Common myeloid progenitor, CD34-positive (primary cell): ENCODE data around the gene NOXO1.

Experiments used
- CTCF ChIA-PET: fragments of 350-600 bp; sonication (Branson Sonifier 250); formaldehyde crosslinking; loops from one replicate; lab custom pipeline; 2021; ENCODE audit warnings: antibody characterized with exemption; lab: Charles Lee
- POLR2A ChIA-PET: fragments of 350-600 bp; sonication (Branson Sonifier 250); formaldehyde crosslinking; loops from one replicate; lab custom pipeline; 2021; ENCODE audit warnings: antibody characterized with exemption; lab: Charles Lee
- DNase-seq, 3 donors: peaks; one replicate each; pipeline versions ENCODE4 v3.0.0 to v3.0.0-alpha.2; 2013
- H3K27ac ChIP-seq, 2 experiments: 1 replicate in 1 of 2; 2 replicates in 1 of 2; pipeline ENCODE4 v1.7.0; 2013; ENCODE audit warnings: inconsistent platforms in 2 of 2, low read length in 2 of 2, mild to moderate bottlenecking in 2 of 2, low read depth in 1 of 2, moderate library complexity in 1 of 2; ENCODE audit not compliant: severe bottlenecking in 2 of 2, insufficient read depth in 1 of 2, poor library complexity in 1 of 2
- H3K27me3 ChIP-seq, 5 experiments: replicated peaks in 2 of 5; 1 replicate in 3 of 5; 2 replicates in 2 of 5; pipeline versions ENCODE4 v1.6.1 to v1.7.0; 2013; ENCODE audit warnings: low read length in 4 of 5, mild to moderate bottlenecking in 2 of 5, moderate library complexity in 2 of 5, inconsistent platforms in 1 of 5; ENCODE audit not compliant: insufficient read depth in 5 of 5, control insufficient read depth in 4 of 5
- H3K36me3 ChIP-seq, 4 experiments: 1 replicate in 2 of 4; 2 replicates in 2 of 4; pipeline versions ENCODE4 v1.6.1 to v1.7.0; 2013; ENCODE audit warnings: low read length in 3 of 4, control low read depth in 1 of 4, mild to moderate bottlenecking in 1 of 4; ENCODE audit not compliant: control insufficient read depth in 4 of 4, insufficient read depth in 4 of 4
- H3K4me1 ChIP-seq, 4 experiments: 1 replicate in 3 of 4; 2 replicates in 1 of 4; pipeline versions ENCODE4 v1.6.1 to v1.7.1; 2013; ENCODE audit warnings: low read length in 3 of 4, mild to moderate bottlenecking in 3 of 4, control low read depth in 1 of 4, inconsistent platforms in 1 of 4, moderate library complexity in 1 of 4; ENCODE audit not compliant: control insufficient read depth in 4 of 4, insufficient read depth in 4 of 4; ENCODE audit errors: control extremely low read depth in 1 of 4
- H3K4me3 ChIP-seq, 7 experiments: 1 replicate in 4 of 7; 2 replicates in 3 of 7; pipeline versions ENCODE4 v1.5.1 to v1.7.0; 2013; ENCODE audit warnings: mild to moderate bottlenecking in 7 of 7, low read length in 6 of 7, moderate library complexity in 6 of 7, inconsistent platforms in 2 of 7, low read depth in 2 of 7, control low read depth in 1 of 7; ENCODE audit not compliant: insufficient read depth in 4 of 7, control insufficient read depth in 1 of 7; ENCODE audit errors: extremely low read depth in 1 of 7
- H3K9me3 ChIP-seq, 5 experiments: 1 replicate in 4 of 5; 2 replicates in 1 of 5; pipeline versions ENCODE4 v1.6.1 to v1.7.1; 2013; ENCODE audit warnings: low read length in 4 of 5, mild to moderate bottlenecking in 2 of 5, inconsistent platforms in 1 of 5, low read depth in 1 of 5, moderate library complexity in 1 of 5; ENCODE audit not compliant: control insufficient read depth in 4 of 5, insufficient read depth in 2 of 5; ENCODE audit errors: control extremely low read depth in 1 of 5
- WGBS: methylation state at CpG from one replicate; pipeline ENCODE4 v1.1.5; 2013; ENCODE audit not compliant: insufficient coverage; 5-methylcytosine and 5-hydroxymethylcytosine counted together

The NOXO1 gene

GRCh38 chr16:2006317-2006716 is 25.0 kb upstream of the NOXO1 start:
- H3K27me3 ChIP-seq: no peaks in the 10 kb centered on the region
- no peak for DNase-seq
- H3K27ac ChIP-seq: peak overlapping the region; percentile 82 to 91
- no peaks in the 10 kb centered on the region for H3K9me3 ChIP-seq
- WGBS: 97% methylated on average over 7 of the region's 8 CpGs
- POLR2A ChIA-PET: interaction anchor here (3.4 kb wide), 1 partner anchor 148 kb away, joined by 15 read pairs; the partner anchor contains the start of gene TRAF7
- peak overlapping the region in 2 of 7 experiments; percentile 11 to 47 for H3K4me3 ChIP-seq
- H3K36me3 ChIP-seq: peaks cover 0 to 44% (median 20%) of the 10 kb centered on the region in 4 experiments
- H3K4me1 ChIP-seq: peaks cover 7 to 69% (median 63%) of the 10 kb centered on the region in 4 experiments
- CTCF ChIA-PET: interaction anchor here (0.6 to 6.9 kb wide), 13 partner anchors 10 to 147 kb away, joined by 3 to 80 read pairs (median 5); partner anchors contain the start of genes NPW, RAB26 and TRAF7

- ChIA-PET POLR2A (interaction anchor here (3.4 kb wide), 1 partner anchor 149 kb away, joined by 15 read pairs; the partner anchor contains the start of gene TRAF7), CTCF (interaction anchor here (0.6 to 6.9 kb wide), 18 partner anchors 9 to 511 kb away, joined by 3 to 80 read pairs (median 4); partner anchors contain the start of genes NPW, RAB26 and TRAF7)
- no peaks in the 10 kb centered on the region for H3K9me3 ChIP-seq
- H3K27me3 ChIP-seq: no peaks in the 10 kb centered on the region
- H3K27ac ChIP-seq: peak overlapping the region in 1 of 2 experiments; percentile 91
- H3K36me3 ChIP-seq: peaks cover 0 to 51% (median 25%) of the 10 kb centered on the region in 4 experiments
- H3K4me1 ChIP-seq: peaks cover 7 to 69% (median 62%) of the 10 kb centered on the region in 4 experiments
- peak overlapping the region in 4 of 7 experiments; percentile 19 to 65 (median 48) for H3K4me3 ChIP-seq
- DNase-seq: peak; percentile 86 to 92 (median 91)
- WGBS: 20% methylated on average over 13 of the region's 21 CpGs
Observed at GRCh38 chr16:2005646-2006045, 24.4 kb upstream of the NOXO1 start.

GRCh38 chr16:2004795-2005517 is 23.7 kb upstream of the NOXO1 start:
- 60% methylated on average over 28 of the region's 34 CpGs for WGBS
- DNase-seq: no peak
- Histone ChIP-seq H3K27me3 (no peaks in the 10 kb centered on the region), H3K4me1 (peaks cover under 1 to 62% (median 55%) of the 10 kb centered on the region in 4 experiments), H3K4me3 (peak overlapping the region in 4 of 7 experiments; percentile 19 to 65 (median 48)), H3K27ac (peak overlapping the region in 1 of 2 experiments; percentile 43), H3K9me3 (no peaks in the 10 kb centered on the region), H3K36me3 (peaks cover 0 to 57% (median 32%) of the 10 kb centered on the region in 4 experiments)
- ChIA-PET POLR2A (interaction anchor here (3.4 kb wide), 1 partner anchor 150 kb away, joined by 15 read pairs; the partner anchor contains the start of gene TRAF7), CTCF (interaction anchor here (0.6 to 6.9 kb wide), 26 partner anchors 9 to 511 kb away, joined by 3 to 80 read pairs (median 4); partner anchors contain the start of genes GFER, NOXO1, NPW and NTHL1)

- Histone ChIP-seq H3K9me3 (no peaks in the 10 kb centered on the region), H3K4me3 (peak overlapping the region in 4 of 7 experiments; percentile 6 to 62 (median 44)), H3K27ac (no peak overlapping the region), H3K36me3 (peaks cover 0 to 67% (median 37%) of the 10 kb centered on the region in 4 experiments), H3K4me1 (peaks cover 0 to 58% (median 52%) of the 10 kb centered on the region in 4 experiments), H3K27me3 (no peaks in the 10 kb centered on the region)
- CTCF ChIA-PET: interaction anchor here (0.7 to 6.9 kb wide), 29 partner anchors 8 to 512 kb away, joined by 3 to 80 read pairs (median 4); partner anchors contain the start of genes GFER, NOXO1, NPW and NTHL1
- POLR2A ChIA-PET: interaction anchor here (1.7 to 3.4 kb wide), 2 partner anchors 39 to 150 kb away, joined by 5 to 15 read pairs; partner anchors contain the start of genes RPS2 and TRAF7
- WGBS: 39% methylated on average over 35 of the region's 36 CpGs
- DNase-seq: peak; percentile 87 to 92 (median 88)
Observed at GRCh38 chr16:2003827-2004641, 22.8 kb upstream of the NOXO1 start.

DNA sequence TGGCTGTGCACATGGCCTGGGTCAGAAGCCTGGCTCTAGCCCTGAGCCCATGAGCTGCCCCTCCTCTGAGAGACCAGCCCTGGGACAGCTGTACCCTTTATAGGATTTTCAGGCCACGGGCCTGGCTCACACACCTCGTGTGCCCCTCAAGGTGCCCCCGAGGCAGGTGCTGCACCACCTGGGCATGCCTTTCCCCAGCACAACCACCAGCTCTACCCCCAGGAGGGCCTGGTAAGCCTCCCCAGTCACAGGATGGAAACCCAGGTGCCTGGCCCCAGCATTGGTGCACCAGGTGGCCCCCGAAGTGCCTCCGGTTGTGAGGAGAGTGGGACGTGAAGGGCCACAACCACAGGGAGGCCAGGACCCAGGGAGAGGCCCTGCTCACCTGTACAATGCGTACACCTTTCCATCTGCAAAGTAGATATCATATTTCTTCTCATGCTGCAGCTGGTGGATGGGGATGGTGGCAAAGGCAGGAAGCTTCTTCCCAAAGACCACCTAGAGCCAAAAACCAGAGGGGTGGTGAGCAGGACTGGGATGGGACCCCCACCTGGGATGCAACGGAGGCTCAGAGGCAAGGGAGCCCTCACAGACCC is 22.1 kb upstream of the NOXO1 start:
- Histone ChIP-seq H3K4me1 (peaks cover 0 to 51% (median 47%) of the 10 kb centered on the region in 4 experiments), H3K9me3 (no peaks in the 10 kb centered on the region), H3K36me3 (peaks cover 0 to 73% (median 42%) of the 10 kb centered on the region in 4 experiments), H3K4me3 (no peak overlapping the region), H3K27me3 (no peaks in the 10 kb centered on the region), H3K27ac (no peak overlapping the region)
- 85% methylated on average over 5 of the region's 8 CpGs for WGBS
- CTCF ChIA-PET: interaction anchor here (0.7 to 6.9 kb wide), 18 partner anchors 7 to 150 kb away, joined by 3 to 80 read pairs (median 6); partner anchors contain the start of genes GFER, NTHL1, RAB26 and TRAF7
- POLR2A ChIA-PET: interaction anchor here (1.7 to 3.4 kb wide), 2 partner anchors 39 to 151 kb away, joined by 5 to 15 read pairs; partner anchors contain the start of genes RPS2 and TRAF7
- DNase-seq: no peak
